Suprapubic skin (tissue), 4 donors: ENCODE data around the gene NFKBIB.
"Not testable (repeated sequence)": the region's sequence is repeated elsewhere in the genome, so short reads cannot be mapped to it uniquely, and the experiment has no call there.

Experiments used
- EP300 ChIP-seq: sonication (generic); formaldehyde crosslinking; IDR thresholded peaks from one replicate; pipeline ENCODE4 v1.6.1; 2017; ENCODE audit warnings: antibody characterized with exemption
- POLR2A ChIP-seq, 2 donors: fragments of 450-650 bp; IDR thresholded peaks; one replicate each; pipeline ENCODE4 v1.6.1; 2017; ENCODE audit warnings: antibody characterized with exemption in 2 of 2, mild to moderate bottlenecking in 2 of 2, moderate library complexity in 2 of 2
- POLR2AphosphoS5 ChIP-seq, 3 donors: sonication (generic); formaldehyde crosslinking; IDR thresholded peaks; one replicate each; pipeline ENCODE4 v1.6.1; 2017; ENCODE audit warnings: antibody characterized with exemption in 3 of 3
- TF ChIP-seq, protein P1 (sequence below), 2 donors: fragments of 200-600 bp in 1 of 2; fragments of 450-650 bp in 1 of 2; sonication (generic) in 1 of 2; IDR thresholded peaks; one replicate each; pipeline ENCODE4 v1.5.1; 2016 to 2019; ENCODE audit warnings: antibody characterized with exemption in 2 of 2, mild to moderate bottlenecking in 1 of 2, moderate library complexity in 1 of 2

DNA sequence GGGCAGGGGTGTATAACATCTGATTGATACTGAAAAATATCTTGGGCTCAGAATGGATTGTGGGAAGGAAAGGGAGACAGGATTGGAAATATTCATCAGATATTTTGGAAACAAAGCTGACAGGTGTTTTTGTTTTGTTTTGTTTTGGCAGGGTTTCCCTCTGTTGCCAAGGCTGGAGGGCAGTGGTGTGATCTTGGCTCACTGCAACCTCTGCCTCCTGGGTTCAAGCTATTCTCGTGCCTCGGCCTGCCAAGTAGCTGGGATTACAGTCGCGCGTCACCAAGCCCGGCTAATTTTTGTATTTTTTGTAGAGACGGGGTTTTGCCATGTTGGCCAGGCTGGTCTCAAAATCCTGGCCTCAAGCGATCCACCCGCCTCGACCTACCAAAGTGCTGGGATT is 26.4 kb upstream of the NFKBIB start:
- TF ChIP-seq, protein P1, sequence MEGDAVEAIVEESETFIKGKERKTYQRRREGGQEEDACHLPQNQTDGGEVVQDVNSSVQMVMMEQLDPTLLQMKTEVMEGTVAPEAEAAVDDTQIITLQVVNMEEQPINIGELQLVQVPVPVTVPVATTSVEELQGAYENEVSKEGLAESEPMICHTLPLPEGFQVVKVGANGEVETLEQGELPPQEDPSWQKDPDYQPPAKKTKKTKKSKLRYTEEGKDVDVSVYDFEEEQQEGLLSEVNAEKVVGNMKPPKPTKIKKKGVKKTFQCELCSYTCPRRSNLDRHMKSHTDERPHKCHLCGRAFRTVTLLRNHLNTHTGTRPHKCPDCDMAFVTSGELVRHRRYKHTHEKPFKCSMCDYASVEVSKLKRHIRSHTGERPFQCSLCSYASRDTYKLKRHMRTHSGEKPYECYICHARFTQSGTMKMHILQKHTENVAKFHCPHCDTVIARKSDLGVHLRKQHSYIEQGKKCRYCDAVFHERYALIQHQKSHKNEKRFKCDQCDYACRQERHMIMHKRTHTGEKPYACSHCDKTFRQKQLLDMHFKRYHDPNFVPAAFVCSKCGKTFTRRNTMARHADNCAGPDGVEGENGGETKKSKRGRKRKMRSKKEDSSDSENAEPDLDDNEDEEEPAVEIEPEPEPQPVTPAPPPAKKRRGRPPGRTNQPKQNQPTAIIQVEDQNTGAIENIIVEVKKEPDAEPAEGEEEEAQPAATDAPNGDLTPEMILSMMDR (IDR thresholded peaks at IDR 0.05) = not testable (repeated sequence)
- not testable (repeated sequence) for TF ChIP-seq POLR2A (IDR thresholded peaks at IDR 0.05); POLR2AphosphoS5 (IDR thresholded peaks at IDR 0.05); EP300
